GM12878 (cell line): ENCODE measurements around the gene HAPSTR1. TPM values are rescaled to one million over a fixed set of nuclear protein-coding genes. Genes with fewer than 3 reads are reported as not detected.
A peak's percentile ranks its signal among the peaks of the same experiment; 100 is the strongest.

Source experiments
- ATAC-seq: fragments of 200-7000 bp; cut with Tn5 transposase; 3 replicates; pipeline ENCODE4 v1.9.1; 2020; ENCODE audit warnings: mild to moderate bottlenecking, moderate library complexity
- BruUV-seq: library from RNA; stranded (reverse); fragments of 400-500 nt; replicated peaks from 2 replicates; lab custom pipeline; 2021; lab: Mats Ljungman, UMichigan
- CTCF ChIA-PET: fragments of 300-600 bp; sonication (Branson Sonifier 250); formaldehyde crosslinking; extraction: SDS; loops from one replicate; lab custom pipeline; 2021; ENCODE audit warnings: inconsistent platforms; lab: Yijun Ruan, JAX
- POLR2A ChIA-PET: fragments of 350-600 bp; formaldehyde crosslinking; extraction: SDS; loops from one replicate; lab custom pipeline; 2021; ENCODE audit warnings: inconsistent platforms; lab: Charles Lee
- RAD21 ChIA-PET: fragments of 300-600 bp; sonication (Branson Sonifier 250); formaldehyde crosslinking; loops from one replicate; lab custom pipeline; 2023; ENCODE audit warnings: antibody characterized with exemption; ENCODE audit not compliant: unreplicated experiment; lab: Charles Lee
- SMC1A ChIA-PET: fragments of 300-600 bp; sonication (Branson Sonifier 250); formaldehyde crosslinking; loops from one replicate; lab custom pipeline; 2023; ENCODE audit not compliant: unreplicated experiment, uncharacterized antibody; lab: Charles Lee
- DNase-seq: peaks from one replicate; pipeline ENCODE4 v3.0.0-alpha.2; 2011; ENCODE audit warnings: low read depth, low spot score
- FAIRE-seq: peaks from 3 replicates; lab custom pipeline; 2011; peaks lifted over from hg19 to GRCh38; lab: Jason Lieb, UNC
- H2AFZ ChIP-seq: 2 replicates; pipeline ENCODE4 v1.6.0; 2011; ENCODE audit warnings: low read depth, low read length, control low read depth; ENCODE audit not compliant: control insufficient read depth
- H3K27ac ChIP-seq: 2 replicates; pipeline ENCODE4 v1.5.1; 2011; ENCODE audit warnings: control low read depth; ENCODE audit not compliant: control insufficient read depth, insufficient read depth
- H3K27me3 ChIP-seq, 2 experiments: replicated peaks in 1 of 2; 2 replicates each; pipeline versions ENCODE4 v1.6.0 to v1.6.1; 2011; ENCODE audit warnings: low read length in 1 of 2; ENCODE audit not compliant: control insufficient read depth in 2 of 2, insufficient read depth in 2 of 2
- H3K36me3 ChIP-seq, 2 experiments: 2 replicates each; pipeline ENCODE4 v1.5.1; 2011; ENCODE audit warnings: low read length in 1 of 2; ENCODE audit not compliant: control insufficient read depth in 2 of 2, insufficient read depth in 2 of 2
- H3K4me1 ChIP-seq: 2 replicates; pipeline ENCODE4 v1.6.1; 2011; ENCODE audit warnings: mild to moderate bottlenecking, low read length, moderate library complexity, mixed read lengths; ENCODE audit not compliant: control insufficient read depth, insufficient read depth
- H3K4me2 ChIP-seq: 2 replicates; pipeline ENCODE4 v1.6.0; 2011; ENCODE audit warnings: control low read depth; ENCODE audit not compliant: control insufficient read depth, insufficient read depth
- H3K4me3 ChIP-seq: fragments of 200-600 bp; sonication (generic); 2 replicates; pipeline ENCODE4 v1.5.1; 2016
- H3K79me2 ChIP-seq: 2 replicates; pipeline ENCODE4 v1.6.0; 2011; ENCODE audit warnings: low read length; ENCODE audit not compliant: control insufficient read depth, insufficient read depth
- H3K9ac ChIP-seq: 2 replicates; pipeline ENCODE4 v1.8.0; 2011; ENCODE audit warnings: low read length, control low read depth, mixed read lengths; ENCODE audit not compliant: control insufficient read depth, insufficient read depth
- H3K9me3 ChIP-seq: replicated peaks from 3 replicates; pipeline ENCODE4 v1.5.1; 2011; ENCODE audit warnings: mild to moderate bottlenecking, low read length; ENCODE audit not compliant: control insufficient read depth, insufficient read depth
- H4K20me1 ChIP-seq: 2 replicates; pipeline ENCODE4 v1.6.0; 2011; ENCODE audit not compliant: control insufficient read depth, insufficient read depth
- CBX3 ChIP-seq: fragments of 200-600 bp; sonication (generic); IDR thresholded peaks from 2 replicates; pipeline ENCODE4 v1.6.1; 2016; ENCODE audit warnings: low read depth, borderline replicate concordance
- E4F1 ChIP-seq: fragments of 450-650 bp; IDR thresholded peaks from 2 replicates; pipeline ENCODE4 v1.6.1; 2018; ENCODE audit warnings: borderline replicate concordance, mild to moderate bottlenecking; ENCODE audit not compliant: partially characterized antibody
- IRF3 ChIP-seq: fragments of 450-650 bp; IDR thresholded peaks from 2 replicates; pipeline ENCODE4 v1.6.1; 2014; ENCODE audit warnings: mild to moderate bottlenecking
- IRF4 ChIP-seq: IDR thresholded peaks from 2 replicates; pipeline ENCODE4 v1.6.1; 2011; ENCODE audit warnings: low read depth, low read length
- KDM1A ChIP-seq: fragments of 200-600 bp; sonication (generic); IDR thresholded peaks from 2 replicates; pipeline ENCODE4 v1.6.1; 2016; ENCODE audit warnings: borderline replicate concordance
- KLF5 ChIP-seq: fragments of 450-650 bp; IDR thresholded peaks from 2 replicates; pipeline ENCODE4 v1.6.1; 2014; ENCODE audit warnings: mild to moderate bottlenecking; ENCODE audit not compliant: partially characterized antibody
- LARP7 ChIP-seq: fragments of 450-650 bp; IDR thresholded peaks from 2 replicates; pipeline ENCODE4 v1.6.1; 2017; ENCODE audit warnings: mild to moderate bottlenecking
- MEF2A ChIP-seq: IDR thresholded peaks from 2 replicates; pipeline ENCODE4 v1.6.1; 2011; ENCODE audit warnings: low read depth, mild to moderate bottlenecking, low read length, moderate library complexity; ENCODE audit not compliant: insufficient read depth
- MYB ChIP-seq: fragments of 150-350 bp; IDR thresholded peaks from 2 replicates; pipeline ENCODE4 v1.6.1; 2014; ENCODE audit warnings: mild to moderate bottlenecking, low read depth, low read length, borderline replicate concordance
- NFXL1 ChIP-seq: fragments of 450-650 bp; IDR thresholded peaks from 2 replicates; pipeline ENCODE4 v1.6.1; 2017; ENCODE audit warnings: antibody characterized with exemption, mild to moderate bottlenecking, borderline replicate concordance
- PAX8 ChIP-seq: fragments of 450-650 bp; IDR thresholded peaks from 2 replicates; pipeline ENCODE4 v1.6.1; 2017; ENCODE audit warnings: mild to moderate bottlenecking, moderate library complexity
- POU2F2 ChIP-seq: IDR thresholded peaks from 3 replicates; pipeline ENCODE4 v1.6.1; 2011; ENCODE audit warnings: low read depth, mild to moderate bottlenecking, low read length, borderline replicate concordance
- RBBP5 ChIP-seq: fragments of 200-600 bp; sonication (generic); conservative IDR thresholded peaks from 2 replicates; pipeline ENCODE4 v1.6.1; 2016
- SRF ChIP-seq, 2 experiments: IDR thresholded peaks; 2 replicates each; pipeline ENCODE4 v1.6.1; 2011; ENCODE audit warnings: low read depth in 2 of 2, low read length in 2 of 2, mild to moderate bottlenecking in 1 of 2, moderate library complexity in 1 of 2
- TCF3 ChIP-seq: IDR thresholded peaks from 2 replicates; pipeline ENCODE4 v1.6.1; 2012; ENCODE audit warnings: low read depth, mild to moderate bottlenecking, low read length, borderline replicate concordance; ENCODE audit not compliant: insufficient read depth
- ZBTB11 ChIP-seq: fragments of 450-650 bp; formaldehyde crosslinking; IDR thresholded peaks from 2 replicates; pipeline ENCODE4 v1.5.0; 2022; ENCODE audit warnings: mild to moderate bottlenecking, missing genetic modification characterization
- WGBS: methylation state at CpG from one replicate; pipeline ENCODE4 v1.1.6; 2016; ENCODE audit warnings: low lambda C conversion rate; ENCODE audit not compliant: insufficient replicate concordance, insufficient coverage; ENCODE audit errors: missing lambda C conversion rate; 5-methylcytosine and 5-hydroxymethylcytosine counted together
- in situ Hi-C: fragments of 300-500 bp; cut with MboI; formaldehyde crosslinking; loops from 9 replicates; pipeline ENCODE4 v1.14.3; 2018; ENCODE audit warnings: mixed read lengths
- intact Hi-C: fragments of 100-400 bp; cut with micrococcal nuclease; formaldehyde crosslinking; loops from one replicate; pipeline ENCODE4 v1.14.2; 2022; ENCODE audit not compliant: unreplicated experiment
- polyA plus RNA-seq, 11 experiments: library from polyadenylated mRNA; depleted of rRNA in 4 of 11; unstranded in 6 of 11; stranded (reverse) in 5 of 11; fragments of >200 nt; fragmentation: Nextera tagmentation in 4 of 11; fragmentation: Illumina TruSeq in 1 of 11; extraction: Ambion mirVana in 4 of 11; extraction: Trizol in 1 of 11; gene quantifications; 1 replicate in 1 of 11; 2 replicates in 10 of 11; pipeline versions ENCODE4 v1.2.1 to v1.2.3, GENCODE V29; 2011 to 2016; ENCODE audit warnings: inconsistent platforms in 2 of 11, missing spikeins in 2 of 11, low read depth in 1 of 11
- total RNA-seq, 4 experiments: library from RNA; depleted of rRNA in 3 of 4; stranded (reverse); fragments of >200 nt in 3 of 4; fragmentation: Illumina TruSeq in 1 of 4; extraction: Trizol in 1 of 4; gene quantifications; 2 replicates each; pipeline versions ENCODE4 v1.2.1 to v1.2.3, GENCODE V29; 2013 to 2021

Gene HAPSTR1
- total and polyA plus RNA-seq, 10 of the 15 experiments (the other 5 are each of a cell fraction or from before 2014, with no cell fraction given) = 8.7 to 52.5 (median 23.1) TPM

DNA sequence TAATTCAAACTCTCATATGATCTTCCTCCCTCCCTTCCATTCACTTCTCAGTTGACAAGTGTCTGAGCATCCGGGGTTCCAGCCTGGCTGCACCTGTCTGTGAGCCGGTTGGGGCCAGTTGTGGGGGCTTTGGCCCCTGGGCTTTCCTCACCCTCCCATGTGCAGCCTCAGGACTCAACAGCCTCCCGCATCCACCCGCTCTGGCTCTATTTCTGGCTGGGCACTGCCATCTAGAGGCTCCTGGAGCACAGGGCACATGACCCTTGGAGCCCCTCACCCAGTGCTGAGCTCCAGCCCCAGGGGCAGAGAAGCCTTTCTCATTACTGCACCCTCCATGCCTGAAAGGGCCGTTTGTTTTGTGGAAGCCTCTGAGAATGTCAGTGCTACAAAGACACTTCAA lies 43.3 kb downstream of the HAPSTR1 start:
- WGBS = 0% methylated on average over 5 of the region's 5 CpGs
- Histone ChIP-seq H3K4me1 (peaks cover 34% of the 10 kb centered on the region), H3K9ac (no peak overlapping the region), H3K9me3 (no peaks in the 10 kb centered on the region; the same call in 1 of the 3 replicates), H3K4me2 (0 out of 2 replicates have a peak overlapping the region, but pooled peaks have one; percentile 4), H3K79me2 (no peaks in the 10 kb centered on the region), H3K4me3 (no peak overlapping the region), H2AFZ (no peak overlapping the region), H3K27me3 (no peaks in the 10 kb centered on the region), H3K27ac (no peak overlapping the region), H3K36me3 (no peaks in the 10 kb centered on the region), H4K20me1 (no peaks in the 10 kb centered on the region)
- FAIRE-seq (no peak), ATAC-seq (peak; percentile 83), DNase-seq (no peak)
- in situ Hi-C loops (loop anchor here (5.0 to 25.0 kb wide), 4 partner anchors 192 to 1753 kb away; partner anchors contain the start of gene CIITA), intact Hi-C loops (loop anchor here (1.0 to 5.0 kb wide), 8 partner anchors 44 to 567 kb away; partner anchors contain the start of genes HAPSTR1, PMM2, TMEM186 and USP7)
- ChIA-PET CTCF (interaction anchor here (0.5 to 3.2 kb wide), 46 partner anchors 9 to 1511 kb away, joined by 3 to 35 read pairs (median 4); partner anchors contain the start of genes HAPSTR1, LITAFD and METTL22), SMC1A (interaction anchor here (0.7 to 3.4 kb wide), 23 partner anchors 32 to 563 kb away, joined by 3 to 28 read pairs (median 4); partner anchors contain the start of gene LITAFD), POLR2A (interaction anchor here (1.1 to 1.3 kb wide), 2 partner anchors 49 to 263 kb away, joined by 3 to 7 read pairs; no protein-coding TSS in a partner anchor), RAD21 (interaction anchor here (0.6 to 3.2 kb wide), 21 partner anchors 10 to 568 kb away, joined by 3 to 30 read pairs (median 4); partner anchors contain the start of genes HAPSTR1 and LITAFD)
- BruUV-seq = no TSS peak
- TF ChIP-seq IRF4 (0 out of 2 replicates have a peak, but pooled peaks have one; percentile 46), LARP7 (peak; percentile 34; the same call in 1 of the 2 replicates), NFXL1 (no peak), CBX3 (no peak), ZBTB11 (CRISPR knock-in tag) (no peak), SRF (IDR thresholded peaks at IDR 0.05; ENCODE audit: low read depth in 2 of 2, low read length in 2 of 2) (no peak), MEF2A (0 out of 2 replicates have a peak, but pooled peaks have one; percentile 26), POU2F2 (no peak), TCF3 (peak; percentile 60; the same call in 1 of the 2 replicates), KLF5 (no peak), IRF3 (no peak), E4F1 (no peak), KDM1A (no peak), RBBP5 (no peak), MYB (no peak), PAX8 (no peak)
